Gastroesophageal sphincter (tissue), 4 donors: ENCODE results near the gene SVBP. TPM values are rescaled to one million over a fixed set of nuclear protein-coding genes. Genes with fewer than 3 reads are reported as not detected.

Experiments used
- ATAC-seq: fragments of 150-250 bp; one replicate; pipeline ENCODE4 v1.9.1; 2016; ENCODE audit warnings: mild to moderate bottlenecking, moderate library complexity
- H3K27ac ChIP-seq, 4 donors: fragments of 200-600 bp; sonication (generic) in 3 of 4; 1 replicate in 3 of 4; 2 replicates in 1 of 4; pipeline ENCODE4 v1.5.1; 2016 to 2019
- H3K27me3 ChIP-seq: fragments of 200-600 bp; sonication (generic); one replicate; pipeline ENCODE4 v1.5.1; 2019
- H3K36me3 ChIP-seq, 2 donors: fragments of 200-600 bp; sonication (generic); one replicate each; pipeline ENCODE4 v1.5.1; 2019; ENCODE audit warnings: control low read depth in 1 of 2
- H3K4me1 ChIP-seq, 3 donors: fragments of 200-600 bp; sonication (generic); 1 replicate in 2 of 3; 2 replicates in 1 of 3; pipeline ENCODE4 v1.5.1; 2016 to 2019; ENCODE audit warnings: control low read depth in 2 of 3
- H3K4me3 ChIP-seq, 2 donors: fragments of 200-600 bp; sonication (generic); one replicate each; pipeline ENCODE4 v1.5.1; 2019; ENCODE audit warnings: mild to moderate bottlenecking in 1 of 2, moderate library complexity in 1 of 2
- H3K9me3 ChIP-seq, 3 donors: fragments of 200-600 bp; sonication (generic); one replicate each; pipeline ENCODE4 v1.5.1; 2017 to 2019; ENCODE audit warnings: control low read depth in 2 of 3
- CTCF ChIP-seq, 4 experiments: fragments of 200-600 bp in 2 of 4; fragments of 450-650 bp in 2 of 4; sonication (generic) in 1 of 4; IDR thresholded peaks; one replicate each; pipeline ENCODE4 v1.5.1; 2017 to 2019; ENCODE audit warnings: antibody characterized with exemption in 4 of 4, mild to moderate bottlenecking in 2 of 4, moderate library complexity in 2 of 4
- EP300 ChIP-seq: sonication (generic); formaldehyde crosslinking; IDR thresholded peaks from one replicate; pipeline ENCODE4 v1.6.1; 2017; ENCODE audit warnings: antibody characterized with exemption, mild to moderate bottlenecking
- POLR2A ChIP-seq, 2 donors: fragments of 450-650 bp; IDR thresholded peaks; one replicate each; pipeline ENCODE4 v1.6.1; 2017; ENCODE audit warnings: antibody characterized with exemption in 2 of 2, mild to moderate bottlenecking in 2 of 2, moderate library complexity in 1 of 2
- POLR2AphosphoS5 ChIP-seq: sonication (generic); formaldehyde crosslinking; IDR thresholded peaks from one replicate; pipeline ENCODE4 v1.6.1; 2017; ENCODE audit warnings: antibody characterized with exemption
- WGBS, 2 donors: methylation state at CpG; one replicate each; pipeline ENCODE4 v1.1.5; 2018; ENCODE audit warnings: low coverage in 1 of 2; 5-methylcytosine and 5-hydroxymethylcytosine counted together
- total RNA-seq, 4 donors: library from RNA; depleted of rRNA; stranded (reverse); fragments of >200 nt; gene quantifications; one replicate each; pipeline ENCODE4 v1.1.0, GENCODE V29; 2016

SVBP gene
- total RNA-seq, 4 donors from 2014 or later: 21.3 to 36.5 (median 22.6) TPM

- Histone ChIP-seq H3K4me1 (peaks cover 0 to 18% (median 0%) of the 10 kb centered on the region in 3 donors), H3K9me3 (no peaks in the 10 kb centered on the region), H3K36me3 (peaks cover 2 to 69% of the 10 kb centered on the region in 2 donors), H3K27ac (no peak overlapping the region), H3K27me3 (no peaks in the 10 kb centered on the region), H3K4me3 (no peak overlapping the region)
- no peak for TF ChIP-seq CTCF (IDR thresholded peaks at IDR 0.05)
- TF ChIP-seq POLR2AphosphoS5: no peak
- TF ChIP-seq POLR2A (IDR thresholded peaks at IDR 0.05): no peak
- TF ChIP-seq EP300: no peak
- no peak for ATAC-seq
- WGBS, 2 donors: 73 to 78% methylated on average over 3 of the region's 5 CpGs
Observed at GRCh38 chr1:42774928-42775526, 42.2 kb downstream of the SVBP start.

GRCh38 chr1:42773420-42773819, 43.8 kb downstream of the SVBP start:
- H3K27ac ChIP-seq: no peak overlapping the region
- peaks cover 2 to 58% of the 10 kb centered on the region in 2 donors for H3K36me3 ChIP-seq
- 42 to 50% methylated on average over 2 of the region's 2 CpGs for WGBS, 2 donors
- H3K4me1 ChIP-seq: peaks cover 0 to 34% (median 0%) of the 10 kb centered on the region in 3 donors
- H3K4me3 ChIP-seq: no peak overlapping the region
- no peak for ATAC-seq
- TF ChIP-seq POLR2AphosphoS5 (no peak), POLR2A (IDR thresholded peaks at IDR 0.05) (no peak), CTCF (IDR thresholded peaks at IDR 0.05) (no peak), EP300 (no peak)
- no peaks in the 10 kb centered on the region for H3K27me3 ChIP-seq
- H3K9me3 ChIP-seq: no peaks in the 10 kb centered on the region

- Histone ChIP-seq H3K27me3 (no peaks in the 10 kb centered on the region), H3K4me3 (no peak overlapping the region), H3K27ac (no peak overlapping the region), H3K36me3 (peaks cover 0 to 22% of the 10 kb centered on the region in 2 donors), H3K9me3 (no peaks in the 10 kb centered on the region), H3K4me1 (peaks cover 0 to 53% (median 7%) of the 10 kb centered on the region in 3 donors)
- no peak for ATAC-seq
- no peak for TF ChIP-seq CTCF (IDR thresholded peaks at IDR 0.05)
- no peak for TF ChIP-seq EP300
- TF ChIP-seq POLR2AphosphoS5: no peak
- TF ChIP-seq POLR2A (IDR thresholded peaks at IDR 0.05): no peak
- WGBS, 2 donors: 85 to 94% methylated on average over 3 of the region's 3 CpGs
Observed at GRCh38 chr1:42769811-42770210, 47.4 kb downstream of the SVBP start.

- peak overlapping the region in 1 of 4 donors; percentile 97 for H3K27ac ChIP-seq
- no peaks in the 10 kb centered on the region for H3K27me3 ChIP-seq
- H3K4me3 ChIP-seq: peak overlapping the region; percentile 87 to 96
- no peak for TF ChIP-seq POLR2AphosphoS5
- no peak for TF ChIP-seq EP300
- no peak for TF ChIP-seq POLR2A (IDR thresholded peaks at IDR 0.05)
- no peak for TF ChIP-seq CTCF (IDR thresholded peaks at IDR 0.05)
- peaks cover 0 to 65% (median 11%) of the 10 kb centered on the region in 3 donors for H3K4me1 ChIP-seq
- H3K9me3 ChIP-seq: no peaks in the 10 kb centered on the region
- peaks cover 0 to 5% of the 10 kb centered on the region in 2 donors for H3K36me3 ChIP-seq
- 66 to 86% methylated on average over 2 of the region's 2 CpGs for WGBS, 2 donors
- ATAC-seq: no peak
Observed at GRCh38 chr1:42768172-42768571, 49.0 kb downstream of the SVBP start.

- H3K9me3 ChIP-seq: no peaks in the 10 kb centered on the region
- peak; percentile 1 for ATAC-seq
- WGBS, 2 donors: 2 to 3% methylated on average over 10 of the region's 23 CpGs
- peaks cover 0 to 4% of the 10 kb centered on the region in 2 donors for H3K36me3 ChIP-seq
- TF ChIP-seq CTCF (IDR thresholded peaks at IDR 0.05) (no peak), POLR2A (IDR thresholded peaks at IDR 0.05) (no peak), POLR2AphosphoS5 (no peak), EP300 (no peak)
- H3K27ac ChIP-seq: peak overlapping the region; percentile 84 to 98 (median 96)
- H3K4me1 ChIP-seq: peaks cover 0 to 67% (median 11%) of the 10 kb centered on the region in 3 donors
- H3K4me3 ChIP-seq: peak overlapping the region; percentile 87 to 96
- H3K27me3 ChIP-seq: no peaks in the 10 kb centered on the region
Observed at GRCh38 chr1:42767510-42768000, 49.6 kb downstream of the SVBP start.
